ENCODE measurements around the gene OR52B6.
"Not testable (repeated sequence)": the region's sequence is repeated elsewhere in the genome, so short reads cannot be mapped to it uniquely, and the experiment has no call there.

OR52B6 gene

GRCh38 chr11:5596607-5597201 is 16.0 kb downstream of the OR52B6 start, which contains the start of gene TRIM6:
Gene TRIM6, plus strand, starts transcription at chr11:5596637. Its CDS starts 261 bp downstream, at chr11:5596898.
- no peak for DNase-seq (ENCODE audit: low read depth in 2 of 2)

DNA sequence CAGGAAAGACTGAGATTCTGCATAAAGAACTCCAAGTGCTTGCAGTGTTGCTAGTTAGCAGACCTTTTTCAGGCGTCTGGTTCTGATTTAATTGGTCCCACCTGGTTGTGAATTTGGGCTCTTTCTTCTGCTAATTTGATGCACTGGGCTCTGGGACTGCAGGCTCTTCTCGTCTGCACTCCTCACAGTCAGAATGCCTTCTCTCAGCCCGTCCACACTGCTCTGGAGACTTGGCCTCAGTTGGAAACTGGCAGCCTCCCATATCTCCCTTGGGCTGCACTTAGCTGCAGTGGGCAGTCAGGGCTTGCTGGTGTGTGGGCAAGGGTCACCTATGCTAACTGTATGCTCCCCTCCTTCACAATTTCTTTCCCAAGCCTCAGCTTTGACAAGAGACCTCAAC is 17.3 kb downstream of the OR52B6 start:
- no peak for DNase-seq (ENCODE audit: low read depth in 2 of 2)

- DNase-seq (ENCODE audit: low read depth in 2 of 2): peak; percentile 25 to 37
Observed at GRCh38 chr11:5600374-5600851, 19.7 kb downstream of the OR52B6 start.

DNA sequence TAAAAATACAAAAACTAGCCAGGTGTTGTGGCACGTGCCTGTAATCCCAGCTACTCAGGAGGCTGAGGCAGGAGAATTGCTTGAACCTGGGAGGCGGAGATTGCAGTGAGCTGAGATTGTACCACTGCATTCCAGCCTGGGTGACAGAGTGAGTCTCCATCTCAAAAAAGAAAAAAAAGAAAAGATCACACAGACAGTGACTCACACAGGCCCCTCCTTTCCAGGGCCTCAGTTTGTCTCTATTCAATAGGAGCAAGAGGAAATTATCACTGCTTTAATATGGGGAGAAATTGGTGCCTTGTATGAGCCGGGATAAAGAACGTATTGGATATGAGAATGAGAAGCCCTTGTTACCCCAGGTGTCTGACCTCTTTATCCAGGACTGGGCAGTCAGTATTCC is 22.1 kb downstream of the OR52B6 start:
- not testable (repeated sequence) for DNase-seq (ENCODE audit: low read depth in 2 of 2)

DNA sequence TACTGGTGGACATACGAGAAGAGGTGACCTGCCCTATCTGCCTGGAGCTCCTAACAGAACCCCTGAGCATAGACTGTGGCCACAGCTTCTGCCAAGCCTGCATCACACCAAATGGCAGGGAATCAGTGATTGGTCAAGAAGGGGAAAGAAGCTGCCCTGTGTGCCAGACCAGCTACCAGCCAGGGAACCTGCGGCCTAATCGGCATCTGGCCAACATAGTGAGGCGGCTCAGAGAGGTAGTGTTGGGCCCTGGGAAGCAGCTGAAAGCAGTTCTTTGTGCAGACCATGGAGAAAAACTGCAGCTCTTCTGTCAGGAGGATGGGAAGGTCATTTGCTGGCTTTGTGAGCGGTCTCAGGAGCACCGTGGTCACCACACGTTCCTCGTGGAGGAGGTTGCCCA is 22.6 kb downstream of the OR52B6 start:
- no peak for DNase-seq (ENCODE audit: low read depth in 2 of 2)

- no peak for DNase-seq (ENCODE audit: low read depth in 2 of 2)
Observed at GRCh38 chr11:5604896-5605295, 24.2 kb downstream of the OR52B6 start.

GRCh38 chr11:5605849-5606248 is 25.2 kb downstream of the OR52B6 start:
- no peak for DNase-seq (ENCODE audit: low read depth in 2 of 2)

GRCh38 chr11:5608808-5609207 is 28.1 kb downstream of the OR52B6 start:
- no peak for DNase-seq (ENCODE audit: low read depth in 2 of 2)

GRCh38 chr11:5610446-5610845 is 29.8 kb downstream of the OR52B6 start:
- no peak for DNase-seq (ENCODE audit: low read depth in 2 of 2)

DNA sequence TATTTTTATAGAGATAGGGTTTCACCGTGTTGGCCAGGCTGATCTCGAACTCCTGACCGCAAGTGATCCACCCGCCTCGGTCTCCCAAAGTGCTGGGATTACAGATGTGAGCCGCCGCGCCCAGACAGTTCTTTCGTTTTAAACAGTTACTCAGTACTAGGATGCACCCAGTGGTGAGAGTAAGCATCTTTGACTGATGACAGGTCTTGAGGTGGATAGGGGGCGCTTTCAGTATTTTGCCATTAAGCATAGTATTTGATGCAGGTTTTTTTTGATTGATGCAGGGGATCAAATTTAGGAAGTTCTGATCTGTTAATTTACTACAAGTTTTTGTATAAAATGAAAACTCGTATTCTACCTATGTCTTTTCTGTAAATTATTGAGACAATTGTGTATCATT is 30.9 kb downstream of the OR52B6 start:
- no peak for DNase-seq (ENCODE audit: low read depth in 2 of 2)

DNA sequence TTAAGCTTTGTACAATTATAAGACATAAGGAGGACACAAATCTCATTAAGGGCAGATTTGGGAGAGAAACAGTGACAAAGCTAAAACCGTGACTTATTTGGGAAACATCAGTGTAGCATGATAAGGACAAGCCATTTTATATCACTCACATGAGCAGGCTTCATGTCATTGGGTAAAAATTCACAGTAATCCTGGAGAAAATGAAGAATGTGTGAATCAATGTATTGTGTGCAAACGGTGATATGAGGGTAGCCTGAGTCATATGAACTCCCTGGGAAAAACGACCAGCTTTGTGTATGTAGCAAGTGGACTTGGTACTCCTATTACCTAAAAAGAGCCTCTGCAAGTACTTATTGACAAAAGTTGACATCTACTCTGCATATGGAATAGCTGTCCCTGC is 38.1 kb downstream of the OR52B6 start:
- DNase-seq (ENCODE audit: low read depth in 2 of 2): no peak

DNA sequence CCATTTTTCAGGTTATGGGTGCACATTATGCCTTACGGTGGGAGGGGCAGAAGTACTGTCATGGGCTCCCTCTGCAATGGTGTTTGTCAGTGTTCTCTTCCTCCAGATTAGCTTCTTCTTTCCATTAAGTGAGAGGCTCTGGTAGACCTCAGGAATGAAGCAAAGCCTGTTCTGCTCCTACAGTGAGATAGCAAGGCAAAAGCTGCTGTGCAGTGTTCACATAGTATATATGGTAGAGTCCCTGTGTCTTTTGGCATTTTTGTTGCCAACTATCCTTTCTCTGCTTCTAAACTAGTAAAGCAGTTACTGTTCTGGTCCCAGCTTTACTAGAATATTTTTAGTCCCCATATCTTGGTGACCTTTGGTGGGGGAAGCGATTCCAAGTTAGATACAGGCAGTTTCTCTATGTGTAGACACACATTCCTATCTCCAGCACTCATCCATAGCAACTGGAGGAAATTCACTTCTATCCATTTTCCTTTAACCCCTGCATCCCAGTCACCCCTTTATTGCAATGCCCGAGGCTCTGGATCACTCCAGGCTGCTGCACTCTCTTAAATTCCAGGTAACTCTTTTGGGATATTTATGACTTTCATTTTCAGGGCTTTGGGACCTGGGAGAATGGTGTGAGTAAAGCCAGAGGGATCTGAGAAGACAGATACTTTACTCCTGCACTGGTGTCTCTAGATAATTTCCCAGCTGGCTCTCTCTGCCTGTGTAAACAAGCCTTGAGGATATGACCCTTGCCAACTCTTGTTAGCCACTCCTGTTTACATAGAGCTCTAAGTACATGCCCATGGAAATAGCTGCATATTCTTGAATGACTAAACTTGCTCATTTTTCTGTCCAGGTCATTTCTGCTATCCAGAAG is 40.2 kb downstream of the OR52B6 start:
- DNase-seq (ENCODE audit: low read depth in 2 of 2): no peak

- no peak for DNase-seq (ENCODE audit: low read depth in 2 of 2)
Observed at GRCh38 chr11:5621580-5621979, 40.9 kb downstream of the OR52B6 start.

- DNase-seq (ENCODE audit: low read depth in 2 of 2): no peak
Observed at GRCh38 chr11:5622802-5623201, 42.1 kb downstream of the OR52B6 start.

DNA sequence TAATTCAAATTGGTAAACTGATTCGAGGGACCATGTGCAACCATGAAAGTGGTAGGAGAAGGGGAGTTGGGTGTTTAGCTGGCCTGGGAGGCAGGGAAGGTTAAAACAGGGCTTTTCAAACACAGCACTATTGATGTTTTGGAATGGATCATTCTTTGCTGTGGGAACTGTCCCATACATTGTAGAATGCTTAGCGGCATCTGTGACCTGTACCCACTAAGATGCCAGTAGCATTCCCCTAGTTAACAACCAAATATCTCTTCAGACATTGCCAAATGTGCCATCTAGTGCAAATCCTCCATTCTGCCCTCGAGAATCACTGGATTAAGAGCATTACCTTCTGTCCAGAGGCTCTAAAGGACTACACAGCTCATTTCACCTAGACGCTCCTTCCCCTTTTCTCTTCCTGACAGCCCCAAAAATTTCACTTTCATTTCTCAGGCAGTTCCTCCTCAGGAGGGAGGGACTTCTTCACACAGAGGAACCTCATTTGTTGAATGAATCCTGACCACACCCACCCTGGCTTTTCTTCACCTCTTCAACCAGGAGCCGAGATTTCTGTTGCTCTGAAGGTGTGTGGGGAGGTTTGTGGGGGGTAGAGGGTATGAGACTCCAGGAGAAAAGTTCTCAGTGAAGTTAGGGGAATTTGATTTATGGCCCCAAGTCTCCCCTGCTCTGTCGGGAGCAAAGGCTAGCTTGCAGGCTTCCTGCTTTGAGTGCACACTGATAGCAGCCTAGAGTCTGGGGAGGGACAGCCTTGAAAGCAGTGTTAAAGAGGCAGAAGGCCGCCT is 44.0 kb downstream of the OR52B6 start, which contains the start of gene TRIM34:
Gene TRIM34 (plus strand): TSS at position 513 of the 791 bp plus-strand sequence. CDS start 7,331 bp downstream, outside the sequence.
- DNase-seq (ENCODE audit: low read depth in 2 of 2): peak; percentile 27 to 40

DNA sequence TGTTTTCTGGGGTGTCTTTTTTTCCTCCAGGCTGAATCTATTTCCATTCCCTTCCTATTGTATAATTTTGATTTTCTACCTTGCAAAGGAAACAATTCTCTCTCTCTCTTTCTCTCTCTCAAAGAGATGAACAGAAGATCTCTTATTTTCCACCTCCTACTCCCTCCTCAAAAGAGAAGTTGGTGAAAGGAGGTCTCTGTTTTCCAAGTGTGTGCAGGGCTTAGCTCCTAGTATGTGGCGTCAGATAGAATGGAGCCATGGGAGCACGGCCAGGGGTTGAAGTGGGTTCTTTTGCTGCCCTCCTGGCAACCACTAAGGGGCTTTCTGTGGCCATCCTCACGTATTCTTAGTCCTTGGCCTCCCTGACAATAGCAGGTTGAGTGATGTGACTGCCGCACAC is 44.6 kb downstream of the OR52B6 start:
- DNase-seq (ENCODE audit: low read depth in 2 of 2): no peak

DNA sequence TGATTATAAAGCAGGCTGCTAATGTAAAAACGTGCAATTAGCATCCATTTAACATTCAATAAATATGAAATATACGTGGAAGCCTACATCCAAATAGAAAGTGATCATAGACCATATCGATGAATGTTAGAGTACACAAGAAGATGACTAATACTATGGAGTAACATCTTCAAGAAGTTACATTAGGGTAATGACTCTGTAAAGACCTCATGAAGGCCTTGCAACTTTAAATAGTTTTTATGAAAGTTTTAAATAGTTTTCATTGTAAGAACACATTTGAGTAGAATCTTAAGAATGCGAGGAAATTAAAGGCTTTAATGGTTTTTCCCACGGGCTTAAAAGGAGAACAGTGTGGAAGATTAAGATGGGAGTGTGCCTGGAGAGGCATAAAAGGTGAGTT is 45.5 kb downstream of the OR52B6 start:
- no peak for DNase-seq (ENCODE audit: low read depth in 2 of 2)

DNA sequence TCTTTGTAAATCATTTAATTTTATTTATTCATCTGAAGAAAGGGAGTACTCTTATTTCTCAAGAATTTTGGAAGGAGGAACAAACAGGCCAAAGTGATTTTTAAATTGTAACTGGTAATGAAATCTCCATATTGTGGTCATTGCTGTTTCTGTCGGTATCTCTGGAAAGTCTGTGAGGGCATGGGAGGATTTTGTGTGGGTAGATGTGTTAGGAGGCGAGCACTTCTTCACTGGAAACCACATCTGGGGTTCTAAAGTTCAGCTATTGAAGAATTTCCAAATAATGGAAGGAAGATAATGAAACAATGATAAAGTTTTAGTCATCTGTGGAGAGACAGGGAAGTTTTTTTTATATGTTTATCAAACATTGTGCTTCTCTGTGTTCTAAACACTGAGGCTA is 50.7 kb downstream of the OR52B6 start:
- DNase-seq (ENCODE audit: low read depth in 2 of 2): no peak
